NCI-H1436 (cell line): Measurements from ENCODE around the gene FGF1.

Source experiments
- DNase-seq: peaks from one replicate; lab custom pipeline; 2025; lab: John Stamatoyannopoulos, UW

The FGF1 gene

DNA sequence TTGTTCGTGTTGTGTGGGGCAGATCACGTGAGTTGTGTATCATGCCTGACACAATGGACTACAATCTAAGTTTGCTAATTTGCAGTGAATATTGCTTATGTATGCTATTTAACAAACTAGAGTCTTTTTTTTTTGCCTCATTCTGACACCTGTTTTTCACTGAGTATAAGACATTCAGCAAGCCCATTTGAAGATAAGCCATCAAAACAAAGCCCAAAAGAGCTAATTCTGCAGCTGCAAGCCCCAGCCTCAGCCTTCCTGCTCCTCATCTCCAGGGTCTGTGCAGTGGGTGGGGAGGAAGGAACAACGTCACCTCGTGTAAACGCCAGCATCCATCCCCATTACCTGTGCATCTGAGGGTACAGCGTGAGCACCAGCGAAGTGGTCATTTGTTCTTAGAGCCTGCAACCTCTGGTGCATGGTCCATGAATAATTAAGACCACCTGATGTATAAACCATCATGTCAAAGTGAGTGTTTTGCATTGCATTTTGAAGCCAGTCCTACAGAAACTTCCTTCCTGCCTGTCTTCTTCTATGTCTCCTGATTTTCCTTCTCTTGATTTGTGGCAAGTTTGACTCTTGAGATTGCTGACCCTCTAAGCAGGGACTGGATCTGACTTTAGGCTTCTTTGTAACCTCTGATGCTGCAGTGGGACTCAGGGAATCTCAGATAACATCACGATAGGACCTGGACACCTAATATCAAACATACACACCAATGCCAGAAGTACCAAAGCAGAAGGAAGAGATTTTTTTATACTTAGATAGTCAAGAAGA, 73.2 kb downstream of the FGF1 start:
- no peak for DNase-seq

DNA sequence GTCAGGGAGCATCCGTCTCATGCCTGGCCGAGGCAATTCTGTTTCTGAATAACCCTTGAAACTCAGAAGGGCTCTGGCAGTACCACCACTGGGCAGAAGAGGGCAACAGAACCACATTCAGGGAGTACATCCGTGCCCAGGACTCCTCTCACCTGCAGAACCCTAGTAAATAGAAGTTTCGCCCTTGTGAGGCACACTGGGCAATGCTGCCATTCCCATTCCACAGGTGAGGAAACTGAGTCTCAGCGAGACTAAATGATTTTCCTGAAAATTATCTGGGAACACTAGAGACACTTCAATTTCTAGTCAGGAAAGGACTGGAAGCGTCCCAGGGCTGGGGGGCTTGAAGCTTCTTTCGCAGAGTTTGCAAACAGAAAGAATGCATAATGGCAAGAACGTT, 74.7 kb downstream of the FGF1 start:
- peak; percentile 46 for DNase-seq

- DNase-seq: no peak
These were observed 75.5 kb downstream of the FGF1 start for GRCh38 chr5:142610176-142611001.

GRCh38 chr5:142609142-142609541, 76.7 kb downstream of the FGF1 start:
- DNase-seq: no peak

DNA sequence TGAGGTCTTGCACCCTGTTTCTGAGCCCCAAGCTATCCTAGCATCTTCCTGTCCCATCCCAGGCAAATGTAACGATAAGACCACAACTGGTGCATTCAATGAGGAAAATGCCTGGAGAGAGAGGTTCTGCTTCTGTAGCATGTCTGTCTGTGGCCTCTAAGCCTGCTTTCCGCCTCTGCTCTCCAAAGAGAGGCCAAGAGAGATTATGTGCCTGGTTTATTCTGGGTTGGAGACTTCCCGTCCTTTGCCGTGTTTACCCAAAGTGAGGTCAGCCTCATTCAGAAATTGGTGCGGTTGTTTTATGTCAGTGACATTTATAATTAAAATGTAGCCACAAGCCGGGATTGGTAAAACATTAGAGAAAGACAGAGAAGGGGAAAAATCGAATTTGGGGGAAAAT, 77.8 kb downstream of the FGF1 start:
- DNase-seq: no peak

DNA sequence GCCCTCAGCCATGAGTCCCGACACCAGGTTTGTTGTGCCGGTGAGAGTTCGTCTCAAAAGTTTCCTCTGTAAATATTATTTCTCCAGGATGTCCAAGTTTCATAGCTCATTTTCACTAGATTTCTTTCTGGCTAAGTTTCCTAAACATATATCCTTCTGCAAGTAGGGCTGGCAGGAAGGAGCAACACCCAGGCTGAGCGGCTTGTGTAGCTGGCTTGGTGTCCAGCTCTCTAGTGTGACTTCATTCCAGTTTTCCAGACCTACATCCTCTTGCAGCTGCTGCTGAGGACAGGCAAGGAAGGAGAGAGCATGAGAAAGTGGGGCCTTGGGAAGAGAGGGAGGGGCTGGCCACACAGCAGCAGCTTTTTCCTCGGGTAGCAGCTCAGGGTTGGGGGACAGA, 80.3 kb downstream of the FGF1 start:
- no peak for DNase-seq

GRCh38 chr5:142602720-142603245, 83.1 kb downstream of the FGF1 start:
- DNase-seq: no peak

- DNase-seq: no peak
These were observed 84.5 kb downstream of the FGF1 start for GRCh38 chr5:142601432-142601831.

GRCh38 chr5:142600611-142601358, 85.1 kb downstream of the FGF1 start:
- no peak for DNase-seq

GRCh38 chr5:142600092-142600491, 85.8 kb downstream of the FGF1 start:
- DNase-seq: no peak

GRCh38 chr5:142598338-142598700, 87.6 kb downstream of the FGF1 start:
- DNase-seq: no peak

GRCh38 chr5:142597546-142598337, 88.1 kb downstream of the FGF1 start:
- DNase-seq: no peak

- no peak for DNase-seq
These were observed 88.9 kb downstream of the FGF1 start for GRCh38 chr5:142597025-142597424.

DNA sequence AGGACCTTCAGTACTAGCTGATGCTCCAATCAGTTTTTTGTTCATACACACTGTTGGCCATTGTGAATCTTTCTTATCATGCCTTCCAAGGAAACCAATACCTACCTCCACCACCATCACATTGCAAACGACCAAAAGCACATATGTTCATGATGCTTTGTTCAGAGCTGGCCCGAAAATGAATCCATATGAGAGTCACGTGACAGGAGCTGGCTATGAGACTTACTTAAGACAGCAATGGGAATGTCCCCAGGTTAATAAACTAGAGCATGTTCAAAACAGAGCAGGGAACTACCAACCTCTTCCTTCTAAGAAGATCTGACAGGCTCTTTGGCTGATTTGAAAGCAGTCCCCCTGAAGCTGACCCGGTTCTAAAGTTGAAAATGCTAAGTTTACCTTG, 93.5 kb downstream of the FGF1 start:
- no peak for DNase-seq

GRCh38 chr5:142590451-142591231, 95.2 kb downstream of the FGF1 start:
- DNase-seq: no peak

- DNase-seq: no peak
These were observed 96.2 kb downstream of the FGF1 start for GRCh38 chr5:142589720-142590119.

GRCh38 chr5:142587354-142587965, 98.4 kb downstream of the FGF1 start:
- DNase-seq: peak; percentile 25

- DNase-seq: no peak
These were observed 99.3 kb downstream of the FGF1 start for GRCh38 chr5:142586552-142586951.

GRCh38 chr5:142585451-142585850, 100.4 kb downstream of the FGF1 start:
- DNase-seq: no peak

DNA sequence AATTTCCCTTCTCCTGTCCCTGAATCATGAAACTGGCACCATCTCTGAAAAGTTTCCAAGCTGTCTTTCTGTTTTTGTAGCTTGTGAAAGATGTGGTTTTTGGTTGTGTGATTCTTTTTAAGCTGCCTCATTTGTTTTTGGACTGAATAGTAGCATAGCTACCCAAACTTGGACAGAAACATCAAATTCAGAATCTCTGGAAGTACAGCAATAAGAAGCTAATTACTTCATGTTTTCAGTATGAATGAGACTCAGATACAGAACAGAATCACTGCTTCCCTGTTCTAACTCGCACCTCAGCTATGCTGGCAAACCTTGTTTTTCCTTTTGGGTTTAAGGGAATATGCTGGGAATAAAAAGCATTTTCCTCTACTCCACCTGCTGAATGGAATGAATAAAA, 101.0 kb downstream of the FGF1 start:
- no peak for DNase-seq
